GM12878 (cell line): ENCODE measurements around the gene ABCC11. TPM values are rescaled to one million over a fixed set of nuclear protein-coding genes. Genes with fewer than 3 reads are reported as not detected.

Source experiments
- CHD2 ChIP-seq: IDR thresholded peaks from 2 replicates; pipeline ENCODE4 v1.6.1; 2011; ENCODE audit warnings: low read depth, low read length, improper control_type of control experiment, borderline replicate concordance
- EGR1 ChIP-seq, 2 experiments: IDR thresholded peaks; 1 replicate in 1 of 2; 2 replicates in 1 of 2; pipeline ENCODE4 v1.6.1; 2011 to 2012; ENCODE audit warnings: low read depth in 2 of 2, low read length in 2 of 2, borderline replicate concordance in 1 of 2, mild to moderate bottlenecking in 1 of 2, moderate library complexity in 1 of 2
- EP300 ChIP-seq, 2 experiments: fragments of 150-350 bp in 1 of 2; IDR thresholded peaks; 2 replicates each; pipeline ENCODE4 v1.6.1; 2011 to 2012; ENCODE audit warnings: low read depth in 2 of 2, low read length in 2 of 2, borderline replicate concordance in 1 of 2, improper control_type of control experiment in 1 of 2, inconsistent platforms in 1 of 2; ENCODE audit not compliant: control insufficient read depth in 1 of 2
- JUNB ChIP-seq: IDR thresholded peaks from 2 replicates; pipeline ENCODE4 v1.6.1; 2016; ENCODE audit warnings: antibody characterized with exemption, mild to moderate bottlenecking
- JUND ChIP-seq: IDR thresholded peaks from 2 replicates; pipeline ENCODE4 v1.6.1; 2012; ENCODE audit warnings: low read depth, mild to moderate bottlenecking, low read length, improper control_type of control experiment, moderate library complexity
- KAT2A ChIP-seq: conservative IDR thresholded peaks from 2 replicates; pipeline ENCODE4 v1.6.1; 2011; ENCODE audit warnings: low read depth, low read length; ENCODE audit not compliant: control insufficient read depth
- LARP7 ChIP-seq: fragments of 450-650 bp; IDR thresholded peaks from 2 replicates; pipeline ENCODE4 v1.6.1; 2017; ENCODE audit warnings: mild to moderate bottlenecking
- MEF2A ChIP-seq: IDR thresholded peaks from 2 replicates; pipeline ENCODE4 v1.6.1; 2011; ENCODE audit warnings: low read depth, mild to moderate bottlenecking, low read length, moderate library complexity; ENCODE audit not compliant: insufficient read depth
- MYB ChIP-seq: fragments of 150-350 bp; IDR thresholded peaks from 2 replicates; pipeline ENCODE4 v1.6.1; 2014; ENCODE audit warnings: mild to moderate bottlenecking, low read depth, low read length, borderline replicate concordance
- NRF1 ChIP-seq: conservative IDR thresholded peaks from 2 replicates; pipeline ENCODE4 v1.6.1; 2011; ENCODE audit warnings: mild to moderate bottlenecking, low read depth, low read length, improper control_type of control experiment
- SREBF1 ChIP-seq: IDR thresholded peaks from 2 replicates; pipeline ENCODE4 v1.6.1; 2012; ENCODE audit warnings: mild to moderate bottlenecking, low read length
- TCF12 ChIP-seq: IDR thresholded peaks from 2 replicates; pipeline ENCODE4 v1.6.1; 2011; ENCODE audit warnings: low read depth, mild to moderate bottlenecking, low read length
- ZNF274 ChIP-seq: IDR thresholded peaks from one replicate; pipeline ENCODE4 v1.8.0; 2011; ENCODE audit not compliant: insufficient read length, insufficient read depth
- polyA plus RNA-seq, 11 experiments: library from polyadenylated mRNA; depleted of rRNA in 4 of 11; unstranded in 6 of 11; stranded (reverse) in 5 of 11; fragments of >200 nt; fragmentation: Nextera tagmentation in 4 of 11; fragmentation: Illumina TruSeq in 1 of 11; extraction: Ambion mirVana in 4 of 11; extraction: Trizol in 1 of 11; gene quantifications; 1 replicate in 1 of 11; 2 replicates in 10 of 11; pipeline versions ENCODE4 v1.2.1 to v1.2.3, GENCODE V29; 2011 to 2016; ENCODE audit warnings: inconsistent platforms in 2 of 11, missing spikeins in 2 of 11, low read depth in 1 of 11
- total RNA-seq, 4 experiments: library from RNA; depleted of rRNA in 3 of 4; stranded (reverse); fragments of >200 nt in 3 of 4; fragmentation: Illumina TruSeq in 1 of 4; extraction: Trizol in 1 of 4; gene quantifications; 2 replicates each; pipeline versions ENCODE4 v1.2.1 to v1.2.3, GENCODE V29; 2013 to 2021
- TF ChIP-seq, protein P1 (sequence below): fragments of 150-350 bp; IDR thresholded peaks from 2 replicates; pipeline ENCODE4 v1.6.1; 2014; ENCODE audit warnings: mild to moderate bottlenecking, low read depth, low read length
- TF ChIP-seq, protein P2 (sequence below): fragments of 450-650 bp; IDR thresholded peaks from 2 replicates; pipeline ENCODE4 v1.6.1; 2017; ENCODE audit warnings: mild to moderate bottlenecking
- TF ChIP-seq, protein P3 (sequence below): fragments of 450-650 bp; IDR thresholded peaks from 2 replicates; pipeline ENCODE4 v1.6.1; 2018; ENCODE audit warnings: borderline replicate concordance, mild to moderate bottlenecking; ENCODE audit not compliant: partially characterized antibody
- TF ChIP-seq, protein P4 (sequence below): IDR thresholded peaks from 2 replicates; pipeline ENCODE4 v1.6.1; 2012; ENCODE audit warnings: mild to moderate bottlenecking, low read depth, low read length

ABCC11 gene
- total and polyA plus RNA-seq, 10 of the 15 experiments (the other 5 are each of a cell fraction or from before 2014, with no cell fraction given) = 0.04 to 0.20 (median 0.10) TPM; not detected in 6

DNA sequence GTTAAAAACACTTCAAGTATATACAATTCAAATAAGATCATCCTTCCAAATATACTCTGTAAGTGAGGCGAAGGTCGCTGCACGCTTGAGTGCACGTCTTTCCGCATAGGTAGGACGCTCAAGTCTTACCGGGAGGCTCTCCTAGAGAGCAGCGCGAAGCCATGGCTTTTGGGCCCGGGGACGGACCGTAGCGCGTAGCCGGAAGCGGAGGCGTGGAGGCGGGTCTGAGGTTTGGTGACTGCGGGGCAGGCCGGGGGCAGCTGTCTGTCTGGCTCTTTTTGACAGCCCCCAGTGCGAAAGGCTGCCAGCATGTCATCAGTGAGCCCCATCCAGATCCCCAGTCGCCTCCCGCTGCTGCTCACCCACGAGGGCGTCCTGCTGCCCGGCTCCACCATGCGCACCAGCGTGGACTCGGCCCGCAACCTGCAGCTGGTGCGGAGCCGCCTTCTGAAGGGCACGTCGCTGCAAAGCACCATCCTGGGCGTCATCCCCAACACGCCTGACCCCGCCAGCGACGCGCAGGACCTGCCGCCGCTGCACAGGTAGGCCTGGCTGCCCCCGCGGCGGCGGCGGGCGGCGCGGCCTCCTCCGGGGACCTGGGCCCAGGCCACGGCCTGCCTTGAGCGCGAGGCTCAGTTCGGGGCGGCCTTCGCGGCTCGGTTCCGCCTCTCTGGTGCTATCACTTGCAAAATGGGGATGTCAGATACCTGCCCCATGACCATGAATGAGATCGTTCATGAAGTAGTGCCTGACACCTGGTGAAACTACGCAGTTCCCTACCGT is 3.1 kb downstream of the ABCC11 start, which contains the start of gene LONP2 (continued):
- TF ChIP-seq MYB (no peak), EGR1 (IDR thresholded peaks at IDR 0.05; ENCODE audit: borderline replicate concordance in 1 of 2, low read depth in 2 of 2, low read length in 2 of 2) (peak; percentile 81 to 100), MEF2A (no peak), TCF12 (peak; percentile 73; the same call in 1 of the 2 replicates), LARP7 (peak; percentile 98), KAT2A (no peak), SREBF1 (no peak), CHD2 (peak; percentile 44; the same call in 1 of the 2 replicates), EP300 (IDR thresholded peaks at IDR 0.05; ENCODE audit: borderline replicate concordance in 1 of 2, control insufficient read depth in 1 of 2, low read depth in 2 of 2, low read length in 2 of 2) (no peak), JUNB (no peak), ZNF274 (no peak), NRF1 (no peak), JUND (no peak)
- TF ChIP-seq, protein P1, sequence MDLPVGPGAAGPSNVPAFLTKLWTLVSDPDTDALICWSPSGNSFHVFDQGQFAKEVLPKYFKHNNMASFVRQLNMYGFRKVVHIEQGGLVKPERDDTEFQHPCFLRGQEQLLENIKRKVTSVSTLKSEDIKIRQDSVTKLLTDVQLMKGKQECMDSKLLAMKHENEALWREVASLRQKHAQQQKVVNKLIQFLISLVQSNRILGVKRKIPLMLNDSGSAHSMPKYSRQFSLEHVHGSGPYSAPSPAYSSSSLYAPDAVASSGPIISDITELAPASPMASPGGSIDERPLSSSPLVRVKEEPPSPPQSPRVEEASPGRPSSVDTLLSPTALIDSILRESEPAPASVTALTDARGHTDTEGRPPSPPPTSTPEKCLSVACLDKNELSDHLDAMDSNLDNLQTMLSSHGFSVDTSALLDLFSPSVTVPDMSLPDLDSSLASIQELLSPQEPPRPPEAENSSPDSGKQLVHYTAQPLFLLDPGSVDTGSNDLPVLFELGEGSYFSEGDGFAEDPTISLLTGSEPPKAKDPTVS = no peak
- TF ChIP-seq, protein P2, sequence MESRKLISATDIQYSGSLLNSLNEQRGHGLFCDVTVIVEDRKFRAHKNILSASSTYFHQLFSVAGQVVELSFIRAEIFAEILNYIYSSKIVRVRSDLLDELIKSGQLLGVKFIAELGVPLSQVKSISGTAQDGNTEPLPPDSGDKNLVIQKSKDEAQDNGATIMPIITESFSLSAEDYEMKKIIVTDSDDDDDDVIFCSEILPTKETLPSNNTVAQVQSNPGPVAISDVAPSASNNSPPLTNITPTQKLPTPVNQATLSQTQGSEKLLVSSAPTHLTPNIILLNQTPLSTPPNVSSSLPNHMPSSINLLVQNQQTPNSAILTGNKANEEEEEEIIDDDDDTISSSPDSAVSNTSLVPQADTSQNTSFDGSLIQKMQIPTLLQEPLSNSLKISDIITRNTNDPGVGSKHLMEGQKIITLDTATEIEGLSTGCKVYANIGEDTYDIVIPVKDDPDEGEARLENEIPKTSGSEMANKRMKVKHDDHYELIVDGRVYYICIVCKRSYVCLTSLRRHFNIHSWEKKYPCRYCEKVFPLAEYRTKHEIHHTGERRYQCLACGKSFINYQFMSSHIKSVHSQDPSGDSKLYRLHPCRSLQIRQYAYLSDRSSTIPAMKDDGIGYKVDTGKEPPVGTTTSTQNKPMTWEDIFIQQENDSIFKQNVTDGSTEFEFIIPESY = no peak
- TF ChIP-seq, protein P3, sequence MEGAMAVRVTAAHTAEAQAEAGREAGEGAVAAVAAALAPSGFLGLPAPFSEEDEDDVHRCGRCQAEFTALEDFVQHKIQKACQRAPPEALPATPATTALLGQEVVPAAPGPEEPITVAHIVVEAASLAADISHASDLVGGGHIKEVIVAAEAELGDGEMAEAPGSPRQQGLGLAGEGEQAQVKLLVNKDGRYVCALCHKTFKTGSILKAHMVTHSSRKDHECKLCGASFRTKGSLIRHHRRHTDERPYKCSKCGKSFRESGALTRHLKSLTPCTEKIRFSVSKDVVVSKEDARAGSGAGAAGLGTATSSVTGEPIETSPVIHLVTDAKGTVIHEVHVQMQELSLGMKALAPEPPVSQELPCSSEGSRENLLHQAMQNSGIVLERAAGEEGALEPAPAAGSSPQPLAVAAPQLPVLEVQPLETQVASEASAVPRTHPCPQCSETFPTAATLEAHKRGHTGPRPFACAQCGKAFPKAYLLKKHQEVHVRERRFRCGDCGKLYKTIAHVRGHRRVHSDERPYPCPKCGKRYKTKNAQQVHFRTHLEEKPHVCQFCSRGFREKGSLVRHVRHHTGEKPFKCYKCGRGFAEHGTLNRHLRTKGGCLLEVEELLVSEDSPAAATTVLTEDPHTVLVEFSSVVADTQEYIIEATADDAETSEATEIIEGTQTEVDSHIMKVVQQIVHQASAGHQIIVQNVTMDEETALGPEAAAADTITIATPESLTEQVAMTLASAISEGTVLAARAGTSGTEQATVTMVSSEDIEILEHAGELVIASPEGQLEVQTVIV = no peak
- TF ChIP-seq, protein P4, sequence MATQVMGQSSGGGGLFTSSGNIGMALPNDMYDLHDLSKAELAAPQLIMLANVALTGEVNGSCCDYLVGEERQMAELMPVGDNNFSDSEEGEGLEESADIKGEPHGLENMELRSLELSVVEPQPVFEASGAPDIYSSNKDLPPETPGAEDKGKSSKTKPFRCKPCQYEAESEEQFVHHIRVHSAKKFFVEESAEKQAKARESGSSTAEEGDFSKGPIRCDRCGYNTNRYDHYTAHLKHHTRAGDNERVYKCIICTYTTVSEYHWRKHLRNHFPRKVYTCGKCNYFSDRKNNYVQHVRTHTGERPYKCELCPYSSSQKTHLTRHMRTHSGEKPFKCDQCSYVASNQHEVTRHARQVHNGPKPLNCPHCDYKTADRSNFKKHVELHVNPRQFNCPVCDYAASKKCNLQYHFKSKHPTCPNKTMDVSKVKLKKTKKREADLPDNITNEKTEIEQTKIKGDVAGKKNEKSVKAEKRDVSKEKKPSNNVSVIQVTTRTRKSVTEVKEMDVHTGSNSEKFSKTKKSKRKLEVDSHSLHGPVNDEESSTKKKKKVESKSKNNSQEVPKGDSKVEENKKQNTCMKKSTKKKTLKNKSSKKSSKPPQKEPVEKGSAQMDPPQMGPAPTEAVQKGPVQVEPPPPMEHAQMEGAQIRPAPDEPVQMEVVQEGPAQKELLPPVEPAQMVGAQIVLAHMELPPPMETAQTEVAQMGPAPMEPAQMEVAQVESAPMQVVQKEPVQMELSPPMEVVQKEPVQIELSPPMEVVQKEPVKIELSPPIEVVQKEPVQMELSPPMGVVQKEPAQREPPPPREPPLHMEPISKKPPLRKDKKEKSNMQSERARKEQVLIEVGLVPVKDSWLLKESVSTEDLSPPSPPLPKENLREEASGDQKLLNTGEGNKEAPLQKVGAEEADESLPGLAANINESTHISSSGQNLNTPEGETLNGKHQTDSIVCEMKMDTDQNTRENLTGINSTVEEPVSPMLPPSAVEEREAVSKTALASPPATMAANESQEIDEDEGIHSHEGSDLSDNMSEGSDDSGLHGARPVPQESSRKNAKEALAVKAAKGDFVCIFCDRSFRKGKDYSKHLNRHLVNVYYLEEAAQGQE = no peak
